ENCODE data around the gene COL23A1. TPM values are rescaled to one million over a fixed set of nuclear protein-coding genes. Genes with fewer than 3 reads are reported as not detected.

COL23A1 gene
- total RNA-seq, 2 donors from 2014 or later, result 0.16 to 0.24 TPM

DNA sequence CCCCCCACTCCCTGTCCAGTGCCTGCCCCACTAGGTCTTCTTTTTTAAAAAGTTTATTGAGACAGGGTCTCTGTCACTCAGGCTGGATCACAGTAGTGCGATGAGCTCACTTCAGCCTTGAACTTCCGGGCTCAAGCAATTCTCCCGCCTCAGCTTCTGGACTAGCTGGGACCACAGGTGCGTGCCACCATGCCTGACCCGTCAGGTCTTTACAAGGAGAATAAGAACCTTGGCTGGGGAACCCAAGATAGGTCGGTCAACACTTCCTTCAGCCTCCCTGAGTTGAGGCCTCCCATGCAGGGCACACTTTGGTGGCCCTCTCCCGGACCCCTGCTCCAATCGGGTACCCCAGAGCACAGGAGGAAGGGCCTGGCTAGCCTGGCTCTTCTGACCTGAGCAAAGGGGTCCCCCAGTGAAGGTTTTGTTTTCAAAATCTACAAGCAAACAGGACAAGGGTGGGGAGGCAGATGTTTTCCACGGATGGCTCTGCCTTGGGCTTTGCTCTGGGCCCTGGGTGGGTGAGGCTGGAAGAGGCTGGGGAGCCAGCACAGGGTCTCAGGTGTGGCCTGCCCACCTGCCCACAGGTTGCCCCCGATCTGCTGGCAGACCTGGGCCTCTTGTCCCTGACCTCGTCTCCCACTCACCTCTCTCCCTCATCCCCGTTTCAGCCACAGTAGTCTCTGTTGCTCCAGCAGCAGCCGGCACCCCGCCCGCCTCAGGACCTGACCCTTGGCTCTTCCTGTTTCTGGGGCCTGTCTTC is 248.9 kb downstream of the COL23A1 start:
- Mint-ChIP-seq H3K27ac (no peak overlapping the region), H3K4me3 (no peak overlapping the region), H3K36me3 (ENCODE audit: low read depth) (no peaks in the 10 kb centered on the region), H3K9me3 (no peaks in the 10 kb centered on the region), H3K4me1 (no peaks in the 10 kb centered on the region), H3K27me3 (peaks cover 24% of the 10 kb centered on the region)
- ATAC-seq (replicated peaks), result no peak

GRCh38 chr5:178340637-178341036 is 249.6 kb downstream of the COL23A1 start:
- H3K4me1 Mint-ChIP-seq, result no peaks in the 10 kb centered on the region
- ATAC-seq (replicated peaks), result no peak
- no peaks in the 10 kb centered on the region for H3K36me3 Mint-ChIP-seq (ENCODE audit: low read depth)
- no peaks in the 10 kb centered on the region for H3K9me3 Mint-ChIP-seq
- peaks cover 25% of the 10 kb centered on the region for H3K27me3 Mint-ChIP-seq
- no peak overlapping the region for H3K4me3 Mint-ChIP-seq
- H3K27ac Mint-ChIP-seq, result no peak overlapping the region

DNA sequence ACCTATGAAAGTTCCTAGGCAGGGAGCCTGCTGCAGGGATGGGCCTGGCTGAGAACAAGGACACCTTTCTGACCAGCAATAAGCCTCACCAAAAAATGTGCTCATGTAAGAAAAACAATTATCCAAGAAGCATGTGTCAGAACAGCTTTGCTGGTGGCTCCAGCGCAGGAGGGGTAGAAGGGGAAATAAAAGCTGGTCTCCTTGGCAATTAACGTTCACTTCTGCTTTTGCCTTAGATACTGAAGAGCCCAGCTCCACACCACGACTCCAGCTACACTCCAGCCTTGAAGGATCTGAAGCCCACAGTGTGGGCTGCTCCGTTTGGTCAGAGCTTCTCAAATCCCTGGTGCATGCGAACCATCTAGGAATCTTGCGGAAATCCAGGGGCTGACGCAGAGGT is 250.0 kb downstream of the COL23A1 start:
- Mint-ChIP-seq H3K27me3 (peaks cover 25% of the 10 kb centered on the region), H3K36me3 (ENCODE audit: low read depth) (no peaks in the 10 kb centered on the region), H3K4me1 (no peaks in the 10 kb centered on the region), H3K4me3 (no peak overlapping the region), H3K9me3 (no peaks in the 10 kb centered on the region), H3K27ac (no peak overlapping the region)
- no peak for ATAC-seq (replicated peaks)

DNA sequence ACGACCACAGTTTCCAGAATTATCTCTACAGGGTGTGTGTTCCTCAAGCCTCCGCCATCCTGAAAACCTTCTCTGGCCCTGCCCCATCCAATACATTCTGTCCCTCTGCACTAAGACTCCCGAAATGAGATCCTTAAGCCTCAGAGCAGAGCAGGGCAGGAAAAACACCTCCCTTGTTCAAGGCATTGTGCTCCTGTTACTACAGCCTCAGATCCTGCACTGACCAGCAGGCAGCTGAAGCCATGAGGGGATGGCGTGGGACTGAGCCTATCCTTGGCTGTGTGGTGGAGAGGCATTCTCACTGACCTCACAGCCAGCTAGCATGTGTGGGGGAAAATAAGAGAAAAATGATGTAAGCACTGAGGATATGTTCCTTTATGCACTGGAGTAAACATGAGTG is 250.9 kb downstream of the COL23A1 start:
- Mint-ChIP-seq H3K27me3 (peaks cover 25% of the 10 kb centered on the region), H3K9me3 (no peaks in the 10 kb centered on the region), H3K4me1 (no peaks in the 10 kb centered on the region), H3K4me3 (no peak overlapping the region), H3K36me3 (ENCODE audit: low read depth) (no peaks in the 10 kb centered on the region), H3K27ac (no peak overlapping the region)
- ATAC-seq (replicated peaks), result no peak

- Mint-ChIP-seq H3K4me1 (no peaks in the 10 kb centered on the region), H3K36me3 (ENCODE audit: low read depth) (no peaks in the 10 kb centered on the region), H3K27ac (no peak overlapping the region), H3K9me3 (no peaks in the 10 kb centered on the region), H3K4me3 (no peak overlapping the region), H3K27me3 (peaks cover 25% of the 10 kb centered on the region)
- no peak for ATAC-seq (replicated peaks)
Measured at GRCh38 chr5:178338750-178339144, 251.4 kb downstream of the COL23A1 start.

- Mint-ChIP-seq H3K9me3 (no peaks in the 10 kb centered on the region), H3K36me3 (ENCODE audit: low read depth) (no peaks in the 10 kb centered on the region), H3K27me3 (peaks cover 23% of the 10 kb centered on the region), H3K4me1 (no peaks in the 10 kb centered on the region), H3K27ac (no peak overlapping the region), H3K4me3 (no peak overlapping the region)
- no peak for ATAC-seq (replicated peaks)
Measured at GRCh38 chr5:178338126-178338749, 252.0 kb downstream of the COL23A1 start.

- no peaks in the 10 kb centered on the region for H3K4me1 Mint-ChIP-seq
- no peaks in the 10 kb centered on the region for H3K9me3 Mint-ChIP-seq
- no peak overlapping the region for H3K4me3 Mint-ChIP-seq
- no peaks in the 10 kb centered on the region for H3K36me3 Mint-ChIP-seq (ENCODE audit: low read depth)
- H3K27ac Mint-ChIP-seq, result no peak overlapping the region
- no peak for ATAC-seq (replicated peaks)
- H3K27me3 Mint-ChIP-seq, result peaks cover 19% of the 10 kb centered on the region
Measured at GRCh38 chr5:178337334-178337741, 252.9 kb downstream of the COL23A1 start.

- ATAC-seq (replicated peaks), result no peak
- Mint-ChIP-seq H3K36me3 (ENCODE audit: low read depth) (no peaks in the 10 kb centered on the region), H3K4me1 (no peaks in the 10 kb centered on the region), H3K27ac (no peak overlapping the region), H3K27me3 (peaks cover 17% of the 10 kb centered on the region), H3K4me3 (no peak overlapping the region), H3K9me3 (no peaks in the 10 kb centered on the region)
Measured at GRCh38 chr5:178336889-178337288, 253.3 kb downstream of the COL23A1 start.

DNA sequence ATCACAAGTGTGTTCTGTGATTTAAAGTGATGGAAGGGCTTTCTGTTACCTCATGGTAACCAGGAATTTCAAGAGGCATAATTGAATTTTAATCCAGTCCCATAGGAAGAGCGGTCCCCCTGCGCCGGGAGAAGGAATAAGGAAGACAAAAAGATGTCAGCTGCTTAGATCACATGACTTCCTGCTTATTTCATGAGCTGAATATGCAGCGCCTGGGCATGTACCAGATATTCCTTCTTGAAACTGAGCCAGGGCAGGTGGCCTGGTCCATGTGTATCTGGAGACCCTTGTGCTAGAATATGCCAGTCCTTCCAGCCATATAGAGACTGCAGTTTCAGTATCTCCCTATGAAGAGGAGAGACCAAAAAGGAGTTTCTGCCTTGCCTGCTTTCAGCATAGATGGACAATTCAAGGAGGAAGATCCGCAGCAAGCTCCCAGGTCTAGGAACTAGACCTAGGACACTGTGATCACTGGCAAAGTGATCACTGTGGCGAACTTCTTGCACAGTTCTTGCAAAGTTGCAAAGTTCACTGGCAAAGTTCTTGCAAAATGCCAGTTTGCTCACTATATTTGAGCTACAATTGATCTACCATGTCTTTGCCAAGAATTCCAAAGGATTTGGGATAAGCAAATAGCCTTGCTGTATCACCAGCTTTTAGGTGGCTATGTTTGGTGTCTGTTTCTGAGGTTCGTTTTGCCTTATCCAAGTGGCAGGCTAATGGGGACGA is 254.7 kb downstream of the COL23A1 start:
- Mint-ChIP-seq H3K36me3 (ENCODE audit: low read depth) (no peaks in the 10 kb centered on the region), H3K4me3 (no peak overlapping the region), H3K27ac (no peak overlapping the region), H3K27me3 (peaks cover 14% of the 10 kb centered on the region), H3K4me1 (no peaks in the 10 kb centered on the region), H3K9me3 (no peaks in the 10 kb centered on the region)
- no peak for ATAC-seq (replicated peaks)

DNA sequence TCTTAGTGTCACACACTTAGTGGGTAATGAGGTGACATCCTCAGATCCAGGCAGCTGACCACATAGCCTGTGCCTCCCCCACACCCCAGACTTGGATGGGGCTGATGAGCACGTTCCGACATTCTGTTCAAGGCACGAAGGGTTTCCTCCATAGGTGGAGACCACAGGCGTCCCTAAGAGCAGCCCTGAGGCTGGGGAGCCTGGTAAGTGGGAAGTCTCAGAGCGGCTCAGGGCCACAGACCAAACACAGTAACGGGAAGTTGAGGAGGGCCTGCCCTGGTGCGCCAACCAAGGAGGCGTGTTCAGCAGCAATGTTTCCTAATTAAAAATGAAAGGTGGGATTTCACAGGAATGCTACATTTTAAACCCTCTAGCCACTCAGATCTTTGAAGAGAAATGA is 255.3 kb downstream of the COL23A1 start:
- Mint-ChIP-seq H3K4me1 (no peaks in the 10 kb centered on the region), H3K9me3 (no peaks in the 10 kb centered on the region), H3K4me3 (no peak overlapping the region), H3K27me3 (peaks cover 14% of the 10 kb centered on the region), H3K27ac (no peak overlapping the region), H3K36me3 (ENCODE audit: low read depth) (no peaks in the 10 kb centered on the region)
- ATAC-seq (replicated peaks), result no peak

DNA sequence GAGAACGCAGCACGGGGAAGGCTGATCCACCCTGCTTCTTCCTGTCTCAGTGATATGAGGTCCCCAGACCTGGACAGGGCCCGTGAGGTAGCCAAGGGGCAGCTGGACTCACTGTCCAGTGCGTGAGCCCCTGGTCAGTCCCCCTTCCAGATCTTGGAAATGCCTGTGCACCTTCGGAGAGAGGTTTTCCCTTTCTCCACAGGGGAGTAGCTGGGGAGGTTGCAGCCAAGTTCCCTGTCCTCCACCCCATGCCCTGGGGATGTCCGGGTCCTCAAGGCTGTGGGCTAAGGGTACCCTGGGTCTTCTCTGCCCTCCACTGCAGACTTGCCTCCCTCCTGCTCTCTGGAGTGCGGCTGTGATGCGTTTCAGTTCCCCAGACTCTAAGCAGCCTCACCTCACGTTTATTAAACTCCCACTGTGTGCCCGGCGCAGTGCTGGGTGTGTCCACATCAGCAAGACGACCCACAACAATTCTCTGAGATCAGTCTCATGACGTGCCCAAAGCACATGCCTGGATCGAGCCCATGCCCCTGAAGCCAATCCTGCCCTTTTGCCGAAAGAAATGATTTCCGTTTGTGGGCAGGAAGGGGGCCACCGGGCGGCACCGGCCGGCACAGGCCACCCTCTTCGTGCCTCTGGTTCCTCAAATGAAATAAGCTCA is 256.2 kb downstream of the COL23A1 start:
- Mint-ChIP-seq H3K36me3 (ENCODE audit: low read depth) (no peaks in the 10 kb centered on the region), H3K4me3 (no peak overlapping the region), H3K9me3 (no peaks in the 10 kb centered on the region), H3K4me1 (no peaks in the 10 kb centered on the region), H3K27me3 (peaks cover 9% of the 10 kb centered on the region), H3K27ac (no peak overlapping the region)
- no peak for ATAC-seq (replicated peaks)

DNA sequence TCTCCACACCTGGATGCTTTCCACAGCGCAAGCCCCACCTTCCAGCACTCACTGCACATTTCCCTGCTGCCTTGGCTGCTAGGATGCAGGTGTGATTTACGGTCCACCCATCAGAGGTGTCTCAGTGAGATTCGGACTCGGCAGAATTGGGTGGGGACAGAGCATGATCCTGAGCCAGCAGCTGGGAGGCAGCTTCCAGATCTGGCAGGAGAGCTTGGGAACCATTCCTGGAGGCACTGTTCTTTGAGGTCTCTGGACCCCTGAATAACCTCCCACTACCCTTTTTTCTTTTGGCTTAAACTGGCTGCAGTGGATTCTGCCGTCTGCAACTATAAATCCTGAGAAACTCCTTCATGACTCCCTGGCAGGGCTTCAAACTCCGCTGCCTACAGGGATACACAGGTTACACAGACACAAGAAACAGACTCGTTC is 258.0 kb downstream of the COL23A1 start:
- H3K4me1 Mint-ChIP-seq, result no peaks in the 10 kb centered on the region
- H3K27ac Mint-ChIP-seq, result no peak overlapping the region
- ATAC-seq (replicated peaks), result no peak
- no peaks in the 10 kb centered on the region for H3K36me3 Mint-ChIP-seq (ENCODE audit: low read depth)
- no peaks in the 10 kb centered on the region for H3K9me3 Mint-ChIP-seq
- H3K27me3 Mint-ChIP-seq, result peaks cover 9% of the 10 kb centered on the region
- H3K4me3 Mint-ChIP-seq, result no peak overlapping the region

GRCh38 chr5:178331491-178331996 is 258.6 kb downstream of the COL23A1 start:
- Mint-ChIP-seq H3K36me3 (ENCODE audit: low read depth) (no peaks in the 10 kb centered on the region), H3K27ac (no peak overlapping the region), H3K4me3 (no peak overlapping the region), H3K9me3 (no peaks in the 10 kb centered on the region), H3K4me1 (no peaks in the 10 kb centered on the region), H3K27me3 (peaks cover 3% of the 10 kb centered on the region)
- ATAC-seq (replicated peaks), result no peak

- Mint-ChIP-seq H3K27me3 (no peaks in the 10 kb centered on the region), H3K36me3 (ENCODE audit: low read depth) (no peaks in the 10 kb centered on the region), H3K4me1 (no peaks in the 10 kb centered on the region), H3K4me3 (no peak overlapping the region), H3K27ac (no peak overlapping the region), H3K9me3 (no peaks in the 10 kb centered on the region)
- no peak for ATAC-seq (replicated peaks)
Measured at GRCh38 chr5:178330791-178331404, 259.3 kb downstream of the COL23A1 start.
